ENCODE data around the gene CPXM2. TPM values are rescaled to one million over a fixed set of nuclear protein-coding genes. Genes with fewer than 3 reads are reported as not detected.

CPXM2 gene
- total RNA-seq, 1 experiment from 2014 or later, result not detected

- H3K4me3 ChIP-seq (ENCODE audit: low read depth in 2 of 2, low read length in 2 of 2), result no peak overlapping the region
- ChIA-PET POLR2A (no interaction called here), CTCF (no interaction called here)
- DNase-seq (ENCODE audit: low read depth, low spot score) (no peak), ATAC-seq (no peak)
- H3K9me3 ChIP-seq (ENCODE audit: control insufficient read depth, insufficient read depth, low read depth, low read length), result no peaks in the 10 kb centered on the region
- H3K27me3 ChIP-seq (ENCODE audit: control insufficient read depth, insufficient read depth, low read length), result peaks cover 25% of the 10 kb centered on the region
- intact Hi-C loops (cut with micrococcal nuclease; ENCODE audit: unreplicated experiment) (no loop called here), in situ Hi-C loops (cut with HindIII; ENCODE audit: low pct_unique_long_range_greater_than_20kb, low sequenced_read_pairs) (no loop called here)
- H3K27ac ChIP-seq (ENCODE audit: low read length), result no peak overlapping the region
- TF ChIP-seq TCF7L2 (IDR thresholded peaks at IDR 0.05; ENCODE audit: low read depth, low read length) (no peak), REST (IDR thresholded peaks at IDR 0.05; ENCODE audit: insufficient read depth in 1 of 2, low read depth in 2 of 2, low read length in 1 of 2) (no peak), CTCF (IDR thresholded peaks at IDR 0.05) (no peak), SIN3A (IDR thresholded peaks at IDR 0.05; ENCODE audit: borderline replicate concordance, insufficient read depth, low read depth, low read length) (no peak), POLR2AphosphoS5 (IDR thresholded peaks at IDR 0.05; ENCODE audit: low read depth, low read length) (no peak)
- no peaks in the 10 kb centered on the region for H3K36me3 ChIP-seq (ENCODE audit: control insufficient read depth, insufficient read depth, low read length)
- no TSS peak for BruUV-seq (replicated peaks)
- H3K4me1 ChIP-seq (ENCODE audit: control insufficient read depth, insufficient read depth, low read length), result no peaks in the 10 kb centered on the region
Measured at GRCh38 chr10:123841115-123841514, 50.5 kb downstream of the CPXM2 start.

GRCh38 chr10:123840714-123841113 is 50.9 kb downstream of the CPXM2 start:
- ATAC-seq (no peak), DNase-seq (ENCODE audit: low read depth, low spot score) (no peak)
- TF ChIP-seq SIN3A (IDR thresholded peaks at IDR 0.05; ENCODE audit: borderline replicate concordance, insufficient read depth, low read depth, low read length), result no peak
- TF ChIP-seq CTCF (IDR thresholded peaks at IDR 0.05), result no peak
- TF ChIP-seq REST (IDR thresholded peaks at IDR 0.05; ENCODE audit: insufficient read depth in 1 of 2, low read depth in 2 of 2, low read length in 1 of 2), result no peak
- no peak for TF ChIP-seq TCF7L2 (IDR thresholded peaks at IDR 0.05; ENCODE audit: low read depth, low read length)
- intact Hi-C loops (cut with micrococcal nuclease; ENCODE audit: unreplicated experiment), result no loop called here
- in situ Hi-C loops (cut with HindIII; ENCODE audit: low pct_unique_long_range_greater_than_20kb, low sequenced_read_pairs), result no loop called here
- Histone ChIP-seq H3K27me3 (ENCODE audit: control insufficient read depth, insufficient read depth, low read length) (peaks cover 25% of the 10 kb centered on the region), H3K9me3 (ENCODE audit: control insufficient read depth, insufficient read depth, low read depth, low read length) (no peaks in the 10 kb centered on the region), H3K27ac (ENCODE audit: low read length) (no peak overlapping the region), H3K36me3 (ENCODE audit: control insufficient read depth, insufficient read depth, low read length) (no peaks in the 10 kb centered on the region), H3K4me1 (ENCODE audit: control insufficient read depth, insufficient read depth, low read length) (no peaks in the 10 kb centered on the region), H3K4me3 (ENCODE audit: low read depth in 2 of 2, low read length in 2 of 2) (no peak overlapping the region)
- CTCF ChIA-PET, result no interaction called here
- no TSS peak for BruUV-seq (replicated peaks)
- POLR2A ChIA-PET, result no interaction called here

Measured in Panc1 (cell line).